NB4 (cell line): Measurements from ENCODE around the gene MARK4.

ENCODE experiments used
- POLR2A ChIP-seq: IDR thresholded peaks from 2 replicates; pipeline ENCODE4 v1.6.1; 2011; ENCODE audit warnings: mild to moderate bottlenecking; ENCODE audit not compliant: insufficient read length; ENCODE audit errors: extremely low read depth
- TF ChIP-seq, protein P1 (sequence below): IDR thresholded peaks from one replicate; pipeline ENCODE4 v1.5.1; 2012; ENCODE audit warnings: low read depth, low read length

DNA sequence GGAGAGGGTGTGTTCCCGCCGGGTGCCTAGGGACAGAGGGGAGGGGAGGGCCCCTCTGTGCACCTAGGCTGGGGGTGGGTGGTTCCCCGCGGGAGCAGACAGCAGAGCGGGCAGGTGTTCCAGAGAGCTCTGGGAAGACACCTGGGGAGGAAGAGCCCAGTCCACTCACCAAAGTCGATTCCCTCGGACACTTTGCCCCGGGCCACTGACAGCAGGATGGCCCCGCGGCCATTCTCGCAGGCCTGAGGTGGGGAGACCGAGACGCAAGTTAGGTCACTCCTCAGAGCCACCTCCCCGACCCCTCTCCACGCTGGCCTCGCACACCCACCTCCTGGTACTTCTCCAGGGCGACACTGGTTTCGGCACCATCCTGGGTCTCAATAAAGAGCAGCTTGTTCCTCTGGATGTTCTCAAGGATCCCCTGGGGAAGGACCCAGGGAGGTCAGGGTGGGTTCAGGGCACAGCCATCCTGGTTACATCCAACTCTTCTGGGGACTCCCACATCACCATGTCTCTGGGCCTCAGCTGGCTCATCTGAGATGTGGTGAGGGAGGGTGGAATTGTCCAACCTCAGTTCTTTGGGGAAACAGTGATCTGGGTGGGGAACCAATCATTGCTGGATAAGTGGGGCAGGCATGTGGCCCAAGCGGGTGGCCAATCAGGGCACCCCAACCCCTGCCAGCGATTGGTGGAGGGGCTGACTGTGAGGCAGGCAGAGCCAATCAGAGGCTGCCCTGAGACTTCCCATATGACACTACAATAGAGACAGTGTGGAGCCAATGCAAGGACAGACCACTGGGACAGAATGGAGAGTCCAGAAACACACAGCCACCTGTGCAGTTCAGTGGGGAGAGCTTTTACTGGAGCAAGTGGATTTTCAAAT is 102.1 kb downstream of the MARK4 start:
- TF ChIP-seq, protein P1, sequence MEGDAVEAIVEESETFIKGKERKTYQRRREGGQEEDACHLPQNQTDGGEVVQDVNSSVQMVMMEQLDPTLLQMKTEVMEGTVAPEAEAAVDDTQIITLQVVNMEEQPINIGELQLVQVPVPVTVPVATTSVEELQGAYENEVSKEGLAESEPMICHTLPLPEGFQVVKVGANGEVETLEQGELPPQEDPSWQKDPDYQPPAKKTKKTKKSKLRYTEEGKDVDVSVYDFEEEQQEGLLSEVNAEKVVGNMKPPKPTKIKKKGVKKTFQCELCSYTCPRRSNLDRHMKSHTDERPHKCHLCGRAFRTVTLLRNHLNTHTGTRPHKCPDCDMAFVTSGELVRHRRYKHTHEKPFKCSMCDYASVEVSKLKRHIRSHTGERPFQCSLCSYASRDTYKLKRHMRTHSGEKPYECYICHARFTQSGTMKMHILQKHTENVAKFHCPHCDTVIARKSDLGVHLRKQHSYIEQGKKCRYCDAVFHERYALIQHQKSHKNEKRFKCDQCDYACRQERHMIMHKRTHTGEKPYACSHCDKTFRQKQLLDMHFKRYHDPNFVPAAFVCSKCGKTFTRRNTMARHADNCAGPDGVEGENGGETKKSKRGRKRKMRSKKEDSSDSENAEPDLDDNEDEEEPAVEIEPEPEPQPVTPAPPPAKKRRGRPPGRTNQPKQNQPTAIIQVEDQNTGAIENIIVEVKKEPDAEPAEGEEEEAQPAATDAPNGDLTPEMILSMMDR, result no peak
- no peak for TF ChIP-seq POLR2A
